Panc1 (cell line): ENCODE data around the gene PARD3. TPM values are rescaled to one million over a fixed set of nuclear protein-coding genes. Genes with fewer than 3 reads are reported as not detected.

Experiments used
- ATAC-seq: fragments of 200-7000 bp; cut with Tn5 transposase; 2 replicates; pipeline ENCODE4 v1.9.1; 2020; ENCODE audit warnings: mild to moderate bottlenecking, moderate library complexity
- BruUV-seq: library from RNA; stranded (reverse); fragments of 400-500 nt; replicated peaks from 2 replicates; lab custom pipeline; 2021; lab: Mats Ljungman, UMichigan
- CTCF ChIA-PET: fragments of 300-600 bp; sonication (Branson Sonifier 250); formaldehyde crosslinking; loops from one replicate; lab custom pipeline; 2022; ENCODE audit warnings: antibody characterized with exemption; lab: Charles Lee
- POLR2A ChIA-PET: fragments of 300-600 bp; sonication (Branson Sonifier 250); formaldehyde crosslinking; loops from one replicate; lab custom pipeline; 2022; ENCODE audit warnings: antibody characterized with exemption; lab: Charles Lee
- DNase-seq: peaks from one replicate; pipeline ENCODE4 v3.0.0-alpha.2; 2010; ENCODE audit warnings: low read depth, low spot score
- H3K27ac ChIP-seq: 2 replicates; pipeline ENCODE4 v1.5.1; 2011; ENCODE audit warnings: mild to moderate bottlenecking, low read length, inconsistent platforms
- H3K27me3 ChIP-seq: fragments of 200-500 bp; sonication (Bioruptor generic); 2 replicates; pipeline ENCODE4 v1.6.0; 2014; ENCODE audit warnings: low read length, inconsistent platforms; ENCODE audit not compliant: control insufficient read depth, insufficient read depth
- H3K36me3 ChIP-seq: fragments of 200-500 bp; sonication (Bioruptor generic); 2 replicates; pipeline ENCODE4 v1.5.1; 2014; ENCODE audit warnings: inconsistent platforms, mild to moderate bottlenecking, low read length, moderate library complexity; ENCODE audit not compliant: control insufficient read depth, insufficient read depth
- H3K4me1 ChIP-seq: 2 replicates; pipeline ENCODE4 v1.5.1; 2011; ENCODE audit warnings: inconsistent platforms, mild to moderate bottlenecking, low read length, moderate library complexity; ENCODE audit not compliant: control insufficient read depth, insufficient read depth
- H3K4me3 ChIP-seq, 2 experiments: 2 replicates each; pipeline ENCODE4 v1.5.1; 2011 to 2012; ENCODE audit warnings: low read depth in 2 of 2, low read length in 2 of 2, mild to moderate bottlenecking in 2 of 2, inconsistent platforms in 1 of 2, moderate library complexity in 1 of 2
- H3K9me3 ChIP-seq: fragments of 200-500 bp; sonication (Bioruptor generic); 2 replicates; pipeline ENCODE4 v1.5.1; 2014; ENCODE audit warnings: low read depth, mild to moderate bottlenecking, inconsistent platforms, low read length, moderate library complexity; ENCODE audit not compliant: control insufficient read depth, insufficient read depth
- POLR2AphosphoS5 ChIP-seq: IDR thresholded peaks from 2 replicates; pipeline ENCODE4 v1.6.1; 2012; ENCODE audit warnings: mild to moderate bottlenecking, low read depth, low read length, moderate library complexity
- SIN3A ChIP-seq: IDR thresholded peaks from 2 replicates; pipeline ENCODE4 v1.6.1; 2012; ENCODE audit warnings: low read depth, mild to moderate bottlenecking, low read length, moderate library complexity, borderline replicate concordance; ENCODE audit not compliant: insufficient read depth
- TCF7L2 ChIP-seq: IDR thresholded peaks from 2 replicates; pipeline ENCODE4 v1.6.1; 2011; ENCODE audit warnings: mild to moderate bottlenecking, low read depth, low read length, inconsistent platforms
- in situ Hi-C: cut with HindIII; loops from 2 replicates; pipeline ENCODE4 v1.10.0; 2016; ENCODE audit warnings: low sequenced_read_pairs, low pct_unique_long_range_greater_than_20kb
- intact Hi-C: fragments of 100-400 bp; cut with micrococcal nuclease; formaldehyde crosslinking; loops from one replicate; pipeline ENCODE4 v1.10.0; 2022; ENCODE audit not compliant: unreplicated experiment
- total RNA-seq: library from RNA; stranded (reverse); gene quantifications from one replicate; pipeline ENCODE4 v1.2.1, GENCODE V29; 2021; ENCODE audit not compliant: unreplicated experiment
- TF ChIP-seq, protein P1 (sequence below), 2 experiments: IDR thresholded peaks; 2 replicates each; pipeline ENCODE4 v1.6.1; 2011 to 2012; ENCODE audit warnings: low read depth in 2 of 2, control low read depth in 1 of 2, low read length in 1 of 2, mild to moderate bottlenecking in 1 of 2, moderate library complexity in 1 of 2; ENCODE audit not compliant: insufficient read depth in 1 of 2
- TF ChIP-seq, protein P2 (sequence below): fragments of 450-650 bp; IDR thresholded peaks from 2 replicates; pipeline ENCODE4 v1.5.1; 2017; ENCODE audit warnings: mild to moderate bottlenecking

PARD3 gene
- total RNA-seq, 1 experiment from 2014 or later = 29.8 TPM

DNA sequence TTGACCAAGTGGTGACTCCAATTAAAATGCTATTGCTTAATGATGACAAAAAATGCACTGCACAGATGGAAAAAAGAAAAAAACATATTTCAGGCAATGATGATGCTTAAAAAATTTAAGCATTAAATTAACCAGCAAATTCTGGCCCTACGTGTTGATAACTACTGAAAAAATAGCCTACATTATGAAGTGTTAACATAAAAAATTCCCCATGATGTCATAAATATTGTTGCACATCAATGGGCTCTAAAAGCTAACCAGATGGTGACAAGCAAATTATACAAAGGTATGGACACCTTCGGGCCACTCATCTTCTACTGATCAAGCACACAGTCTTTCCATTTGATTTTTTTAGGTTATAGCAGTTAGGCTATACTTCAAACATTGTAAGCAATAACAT lies 267.4 kb downstream of the PARD3 start:
- ChIA-PET CTCF (no interaction called here), POLR2A (no interaction called here)
- DNase-seq (no peak), ATAC-seq (no peak)
- BruUV-seq = no TSS peak
- Histone ChIP-seq H3K4me1 (no peaks in the 10 kb centered on the region), H3K27ac (no peak overlapping the region), H3K4me3 (no peak overlapping the region), H3K36me3 (no peaks in the 10 kb centered on the region), H3K27me3 (no peaks in the 10 kb centered on the region), H3K9me3 (no peaks in the 10 kb centered on the region)
- intact Hi-C loops (no loop called here), in situ Hi-C loops (no loop called here)
- TF ChIP-seq, protein P1, sequence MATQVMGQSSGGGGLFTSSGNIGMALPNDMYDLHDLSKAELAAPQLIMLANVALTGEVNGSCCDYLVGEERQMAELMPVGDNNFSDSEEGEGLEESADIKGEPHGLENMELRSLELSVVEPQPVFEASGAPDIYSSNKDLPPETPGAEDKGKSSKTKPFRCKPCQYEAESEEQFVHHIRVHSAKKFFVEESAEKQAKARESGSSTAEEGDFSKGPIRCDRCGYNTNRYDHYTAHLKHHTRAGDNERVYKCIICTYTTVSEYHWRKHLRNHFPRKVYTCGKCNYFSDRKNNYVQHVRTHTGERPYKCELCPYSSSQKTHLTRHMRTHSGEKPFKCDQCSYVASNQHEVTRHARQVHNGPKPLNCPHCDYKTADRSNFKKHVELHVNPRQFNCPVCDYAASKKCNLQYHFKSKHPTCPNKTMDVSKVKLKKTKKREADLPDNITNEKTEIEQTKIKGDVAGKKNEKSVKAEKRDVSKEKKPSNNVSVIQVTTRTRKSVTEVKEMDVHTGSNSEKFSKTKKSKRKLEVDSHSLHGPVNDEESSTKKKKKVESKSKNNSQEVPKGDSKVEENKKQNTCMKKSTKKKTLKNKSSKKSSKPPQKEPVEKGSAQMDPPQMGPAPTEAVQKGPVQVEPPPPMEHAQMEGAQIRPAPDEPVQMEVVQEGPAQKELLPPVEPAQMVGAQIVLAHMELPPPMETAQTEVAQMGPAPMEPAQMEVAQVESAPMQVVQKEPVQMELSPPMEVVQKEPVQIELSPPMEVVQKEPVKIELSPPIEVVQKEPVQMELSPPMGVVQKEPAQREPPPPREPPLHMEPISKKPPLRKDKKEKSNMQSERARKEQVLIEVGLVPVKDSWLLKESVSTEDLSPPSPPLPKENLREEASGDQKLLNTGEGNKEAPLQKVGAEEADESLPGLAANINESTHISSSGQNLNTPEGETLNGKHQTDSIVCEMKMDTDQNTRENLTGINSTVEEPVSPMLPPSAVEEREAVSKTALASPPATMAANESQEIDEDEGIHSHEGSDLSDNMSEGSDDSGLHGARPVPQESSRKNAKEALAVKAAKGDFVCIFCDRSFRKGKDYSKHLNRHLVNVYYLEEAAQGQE (IDR thresholded peaks at IDR 0.05; ENCODE audit: insufficient read depth in 1 of 2, low read depth in 2 of 2, low read length in 1 of 2) = no peak
- TF ChIP-seq POLR2AphosphoS5 (no peak), TCF7L2 (no peak), SIN3A (no peak)
- TF ChIP-seq, protein P2, sequence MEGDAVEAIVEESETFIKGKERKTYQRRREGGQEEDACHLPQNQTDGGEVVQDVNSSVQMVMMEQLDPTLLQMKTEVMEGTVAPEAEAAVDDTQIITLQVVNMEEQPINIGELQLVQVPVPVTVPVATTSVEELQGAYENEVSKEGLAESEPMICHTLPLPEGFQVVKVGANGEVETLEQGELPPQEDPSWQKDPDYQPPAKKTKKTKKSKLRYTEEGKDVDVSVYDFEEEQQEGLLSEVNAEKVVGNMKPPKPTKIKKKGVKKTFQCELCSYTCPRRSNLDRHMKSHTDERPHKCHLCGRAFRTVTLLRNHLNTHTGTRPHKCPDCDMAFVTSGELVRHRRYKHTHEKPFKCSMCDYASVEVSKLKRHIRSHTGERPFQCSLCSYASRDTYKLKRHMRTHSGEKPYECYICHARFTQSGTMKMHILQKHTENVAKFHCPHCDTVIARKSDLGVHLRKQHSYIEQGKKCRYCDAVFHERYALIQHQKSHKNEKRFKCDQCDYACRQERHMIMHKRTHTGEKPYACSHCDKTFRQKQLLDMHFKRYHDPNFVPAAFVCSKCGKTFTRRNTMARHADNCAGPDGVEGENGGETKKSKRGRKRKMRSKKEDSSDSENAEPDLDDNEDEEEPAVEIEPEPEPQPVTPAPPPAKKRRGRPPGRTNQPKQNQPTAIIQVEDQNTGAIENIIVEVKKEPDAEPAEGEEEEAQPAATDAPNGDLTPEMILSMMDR = no peak

DNA sequence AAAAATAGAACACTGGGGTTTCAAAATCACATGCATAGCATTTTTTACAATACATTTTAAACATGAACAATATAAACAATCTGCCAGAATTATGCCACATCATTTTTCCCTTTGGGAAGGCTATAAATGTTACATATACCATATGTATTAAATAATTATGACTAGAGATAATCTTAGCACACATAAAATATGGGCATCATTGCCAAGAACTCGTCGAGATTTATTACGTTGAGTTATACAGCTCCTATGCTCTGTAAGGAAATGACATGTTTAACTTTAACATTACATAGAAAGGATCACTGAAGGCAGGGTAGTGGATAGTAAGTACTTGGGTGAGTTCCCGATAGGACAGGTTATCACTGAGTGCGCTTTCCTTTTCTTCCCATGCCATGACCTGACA lies 267.8 kb downstream of the PARD3 start:
- BruUV-seq = no TSS peak
- H3K36me3 ChIP-seq = no peaks in the 10 kb centered on the region
- DNase-seq (no peak), ATAC-seq (no peak)
- CTCF ChIA-PET = no interaction called here
- intact Hi-C loops = no loop called here
- no peaks in the 10 kb centered on the region for H3K4me1 ChIP-seq
- no peaks in the 10 kb centered on the region for H3K9me3 ChIP-seq
- POLR2A ChIA-PET = no interaction called here
- in situ Hi-C loops = no loop called here
- H3K27me3 ChIP-seq = no peaks in the 10 kb centered on the region
- no peak overlapping the region for H3K4me3 ChIP-seq
- no peak overlapping the region for H3K27ac ChIP-seq
- TF ChIP-seq, protein P2 = no peak
- no peak for TF ChIP-seq SIN3A
- TF ChIP-seq, protein P1 (IDR thresholded peaks at IDR 0.05; ENCODE audit: insufficient read depth in 1 of 2, low read depth in 2 of 2, low read length in 1 of 2) = no peak
- TF ChIP-seq POLR2AphosphoS5 = no peak
- TF ChIP-seq TCF7L2 = no peak
